ENCODE measurements around the gene APP. TPM values are rescaled to one million over a fixed set of nuclear protein-coding genes. Genes with fewer than 3 reads are reported as not detected.

The APP gene
- total and polyA plus RNA-seq, 10 of the 15 experiments (the other 5 are each of a cell fraction or from before 2014, with no cell fraction given), result 8.8 to 94.9 (median 51.0) TPM

- TF ChIP-seq BRCA1 (IDR thresholded peaks at IDR 0.05; ENCODE audit: low read depth, low read length) (no peak), POLR2A (IDR thresholded peaks at IDR 0.05; ENCODE audit: low read depth, low read length) (no peak), IKZF1 (conservative IDR thresholded peaks at IDR 0.05) (no peak), ATF2 (IDR thresholded peaks at IDR 0.05; ENCODE audit: low read length) (no peak), ZNF622 (IDR thresholded peaks at IDR 0.05) (no peak), ZNF687 (IDR thresholded peaks at IDR 0.05) (no peak), CHD4 (IDR thresholded peaks at IDR 0.05) (no peak), SUZ12 (IDR thresholded peaks at IDR 0.05; ENCODE audit: unreplicated experiment) (no peak), NRF1 (conservative IDR thresholded peaks at IDR 0.05; ENCODE audit: low read depth, low read length) (no peak), NR2C2 (IDR thresholded peaks at IDR 0.05; ENCODE audit: borderline replicate concordance, control insufficient read depth, insufficient read length, low read depth) (no peak), SREBF2 (IDR thresholded peaks at IDR 0.05; ENCODE audit: low read length) (no peak), SMAD5 (IDR thresholded peaks at IDR 0.05; ENCODE audit: low read depth) (no peak), FOS (IDR thresholded peaks at IDR 0.05; ENCODE audit: borderline replicate concordance, extremely low read depth, insufficient read length) (no peak)
- BruUV-seq (replicated peaks), result no TSS peak
- 70% methylated on average over 6 of the region's 6 CpGs for WGBS (ENCODE audit: insufficient coverage, insufficient replicate concordance, low lambda C conversion rate, missing lambda C conversion rate)
- Histone ChIP-seq H3K36me3 (ENCODE audit: control insufficient read depth in 2 of 2, insufficient read depth in 2 of 2, low read length in 1 of 2) (no peaks in the 10 kb centered on the region; a peak in 1 of 4 replicates), H4K20me1 (ENCODE audit: control insufficient read depth, insufficient read depth) (no peaks in the 10 kb centered on the region), H3K27ac (ENCODE audit: control insufficient read depth, insufficient read depth) (no peak overlapping the region), H3K9ac (ENCODE audit: control insufficient read depth, insufficient read depth, low read length) (no peak overlapping the region), H2AFZ (ENCODE audit: control insufficient read depth, low read depth, low read length) (no peak overlapping the region), H3K4me1 (ENCODE audit: control insufficient read depth, insufficient read depth, low read length) (no peaks in the 10 kb centered on the region), H3K9me3 (replicated peaks; ENCODE audit: control insufficient read depth, insufficient read depth, low read length) (no peaks in the 10 kb centered on the region), H3K79me2 (ENCODE audit: control insufficient read depth, insufficient read depth, low read length) (no peaks in the 10 kb centered on the region), H3K4me3 (no peak overlapping the region), H3K4me2 (ENCODE audit: control insufficient read depth, insufficient read depth) (no peak overlapping the region), H3K27me3 (replicated peaks in 1 of 2; ENCODE audit: control insufficient read depth in 2 of 2, insufficient read depth in 2 of 2, low read length in 1 of 2) (no peaks in the 10 kb centered on the region)
- SMC1A ChIA-PET (ENCODE audit: uncharacterized antibody, unreplicated experiment), result no interaction called here
- POLR2A ChIA-PET, result no interaction called here
- RAD21 ChIA-PET (ENCODE audit: unreplicated experiment), result no interaction called here
- intact Hi-C loops (cut with micrococcal nuclease; ENCODE audit: unreplicated experiment) (no loop called here), in situ Hi-C loops (cut with MboI) (no loop called here)
- no peak for ATAC-seq
- CTCF ChIA-PET, result no interaction called here
- no peak for DNase-seq (ENCODE audit: low read depth, low spot score)
- no peak for FAIRE-seq
Observed at GRCh38 chr21:26050857-26051256, 119.7 kb downstream of the APP start.

All from GM12878 (cell line).